GM12865 (cell line): ENCODE data around the gene FKBP1B.
A peak's percentile ranks its signal among the peaks of the same experiment; 100 is the strongest.

Experiments used
- DNase-seq: peaks from one replicate; pipeline ENCODE4 v3.0.0; 2010; ENCODE audit warnings: low read depth
- H3K4me3 ChIP-seq: 2 replicates; pipeline ENCODE4 v1.5.1; 2011; ENCODE audit warnings: mild to moderate bottlenecking, low read depth, low read length, control low read depth
- TF ChIP-seq, protein P1 (sequence below): IDR thresholded peaks from 2 replicates; pipeline ENCODE4 v1.5.1; 2011; ENCODE audit warnings: low read length, control low read depth, low read depth, inconsistent platforms; ENCODE audit not compliant: insufficient read depth; ENCODE audit errors: missing control alignments

FKBP1B gene

DNA sequence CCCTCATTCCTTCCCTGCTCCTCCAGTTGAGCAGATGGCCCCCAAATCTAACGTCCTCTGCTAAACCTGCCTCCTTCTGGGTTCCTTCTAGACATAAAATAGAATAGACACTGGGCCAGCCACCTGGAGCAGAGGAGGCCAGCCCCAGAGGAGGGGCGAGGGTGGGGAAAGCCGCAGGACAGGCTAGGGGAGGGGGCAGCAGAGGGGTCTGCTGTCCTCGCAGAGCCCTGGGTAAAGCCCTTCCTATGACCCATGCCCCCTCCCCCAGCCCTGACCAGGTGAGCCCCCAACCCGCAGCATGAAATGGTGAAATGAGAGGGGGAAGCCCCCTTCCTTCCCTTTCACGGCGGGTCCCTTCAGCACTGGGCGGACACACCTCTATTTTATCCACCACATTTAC is 31.8 kb upstream of the FKBP1B start:
- H3K4me3 ChIP-seq, result no peak overlapping the region
- no peak for DNase-seq
- TF ChIP-seq, protein P1, sequence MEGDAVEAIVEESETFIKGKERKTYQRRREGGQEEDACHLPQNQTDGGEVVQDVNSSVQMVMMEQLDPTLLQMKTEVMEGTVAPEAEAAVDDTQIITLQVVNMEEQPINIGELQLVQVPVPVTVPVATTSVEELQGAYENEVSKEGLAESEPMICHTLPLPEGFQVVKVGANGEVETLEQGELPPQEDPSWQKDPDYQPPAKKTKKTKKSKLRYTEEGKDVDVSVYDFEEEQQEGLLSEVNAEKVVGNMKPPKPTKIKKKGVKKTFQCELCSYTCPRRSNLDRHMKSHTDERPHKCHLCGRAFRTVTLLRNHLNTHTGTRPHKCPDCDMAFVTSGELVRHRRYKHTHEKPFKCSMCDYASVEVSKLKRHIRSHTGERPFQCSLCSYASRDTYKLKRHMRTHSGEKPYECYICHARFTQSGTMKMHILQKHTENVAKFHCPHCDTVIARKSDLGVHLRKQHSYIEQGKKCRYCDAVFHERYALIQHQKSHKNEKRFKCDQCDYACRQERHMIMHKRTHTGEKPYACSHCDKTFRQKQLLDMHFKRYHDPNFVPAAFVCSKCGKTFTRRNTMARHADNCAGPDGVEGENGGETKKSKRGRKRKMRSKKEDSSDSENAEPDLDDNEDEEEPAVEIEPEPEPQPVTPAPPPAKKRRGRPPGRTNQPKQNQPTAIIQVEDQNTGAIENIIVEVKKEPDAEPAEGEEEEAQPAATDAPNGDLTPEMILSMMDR, result no peak

DNA sequence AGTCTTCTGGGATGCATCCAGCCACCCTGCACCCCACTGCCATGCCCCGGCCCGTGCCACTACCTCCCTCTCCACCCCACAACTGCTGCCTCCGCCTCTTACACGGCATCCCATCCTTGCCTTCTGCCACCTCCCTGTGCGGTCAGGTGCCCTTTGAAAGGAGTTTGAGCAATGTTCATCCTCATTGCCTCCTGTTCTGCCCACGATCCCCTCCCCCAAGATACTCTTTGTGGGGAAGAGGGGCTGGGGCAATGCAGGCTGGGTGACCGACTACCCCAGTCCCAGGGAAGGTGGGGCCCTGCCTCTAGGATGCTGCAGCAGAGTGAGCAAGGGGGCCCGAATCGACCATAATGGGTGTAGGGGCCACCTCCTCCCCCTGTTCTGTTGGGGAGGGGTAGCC is 31.3 kb upstream of the FKBP1B start:
- no peak for DNase-seq
- H3K4me3 ChIP-seq, result no peak overlapping the region

DNA sequence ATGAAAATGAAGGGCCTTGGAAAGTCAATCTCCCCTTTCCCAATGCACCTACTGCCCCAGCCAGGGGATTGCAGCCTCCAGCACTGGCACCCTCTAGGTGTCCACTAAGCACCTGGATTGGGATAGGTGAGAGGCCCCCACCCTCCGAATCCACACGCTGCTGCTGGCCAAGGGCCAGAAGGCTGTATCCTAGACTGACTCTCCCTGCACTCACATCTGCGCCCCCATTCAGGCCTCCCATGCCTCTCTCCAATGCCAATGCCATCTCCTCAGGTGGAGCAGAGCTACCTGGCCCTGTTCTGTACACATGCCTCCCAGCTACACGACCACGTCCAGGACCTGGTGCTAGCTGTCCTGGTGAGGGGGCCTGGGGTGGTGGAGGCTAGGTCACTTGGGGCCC is 29.8 kb upstream of the FKBP1B start:
- no peak overlapping the region for H3K4me3 ChIP-seq
- DNase-seq, result no peak
- TF ChIP-seq, protein P1, result no peak

More for the DNA sequence above, 31.3 kb upstream of the FKBP1B start:
- TF ChIP-seq, protein P1, result no peak

DNA sequence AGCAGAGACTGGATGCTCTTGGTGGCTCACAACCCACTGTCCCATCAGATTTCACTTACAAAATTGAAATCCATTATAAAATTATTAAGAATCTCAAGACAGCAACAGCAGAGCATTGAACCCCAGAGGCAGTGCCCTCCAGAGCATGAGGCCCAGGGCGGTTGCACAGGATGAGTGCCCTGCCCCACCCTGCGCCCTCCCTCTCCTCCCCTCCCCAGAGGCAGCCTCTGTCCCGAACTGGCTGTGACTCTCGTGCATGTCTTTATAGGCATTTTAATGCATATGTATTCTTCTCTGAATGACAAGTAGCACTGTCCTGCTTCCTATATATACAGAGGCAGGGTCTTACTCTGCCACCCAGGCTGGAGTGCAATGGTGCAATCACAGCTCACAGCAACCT is 29.3 kb upstream of the FKBP1B start:
- no peak for DNase-seq
- TF ChIP-seq, protein P1, result no peak
- H3K4me3 ChIP-seq, result no peak overlapping the region

DNA sequence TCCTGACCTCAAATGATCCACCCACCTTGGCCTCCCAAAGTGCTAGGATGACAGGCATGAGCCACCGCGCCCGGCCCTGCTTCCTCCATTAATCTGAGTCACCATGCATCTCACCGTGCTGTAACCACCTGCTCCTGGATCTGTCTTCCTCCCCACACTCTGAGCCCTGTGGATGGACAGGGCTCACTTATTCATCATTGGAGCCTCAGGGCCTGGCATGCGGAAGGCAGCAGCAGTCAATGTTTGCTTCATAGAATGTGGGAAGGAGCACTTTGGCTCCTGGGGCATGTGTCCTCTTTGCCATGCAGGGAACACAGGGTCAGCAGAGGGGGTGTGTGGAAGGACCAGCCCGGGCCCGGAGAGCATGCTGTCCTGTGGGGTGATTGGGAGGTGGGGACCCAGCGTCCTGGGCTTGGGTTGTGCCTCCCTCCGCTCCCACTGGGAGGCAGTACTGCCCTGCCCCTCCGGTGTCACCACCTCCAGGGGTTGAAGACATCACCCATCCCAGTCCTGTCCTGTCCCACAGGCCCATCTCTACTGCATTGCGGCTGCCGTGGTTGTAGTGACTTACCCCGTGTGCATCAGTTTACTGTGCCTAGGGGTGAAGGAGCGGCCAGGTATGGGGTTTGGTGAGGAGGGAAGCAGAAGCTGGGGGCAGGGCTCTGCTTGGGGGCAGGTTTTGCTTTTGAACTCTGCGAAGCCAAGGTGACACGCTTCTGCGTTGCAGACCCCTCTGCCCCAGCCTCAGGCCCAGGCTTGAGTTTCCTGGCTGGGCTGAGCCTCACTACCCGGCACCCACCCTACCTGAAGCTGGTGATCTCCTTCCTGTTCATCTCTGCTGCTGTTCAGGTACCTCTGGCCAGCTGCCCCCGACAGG is 28.2 kb upstream of the FKBP1B start:
- TF ChIP-seq, protein P1, result peak; percentile 42
- no peak overlapping the region for H3K4me3 ChIP-seq
- peak; percentile 28 for DNase-seq

DNA sequence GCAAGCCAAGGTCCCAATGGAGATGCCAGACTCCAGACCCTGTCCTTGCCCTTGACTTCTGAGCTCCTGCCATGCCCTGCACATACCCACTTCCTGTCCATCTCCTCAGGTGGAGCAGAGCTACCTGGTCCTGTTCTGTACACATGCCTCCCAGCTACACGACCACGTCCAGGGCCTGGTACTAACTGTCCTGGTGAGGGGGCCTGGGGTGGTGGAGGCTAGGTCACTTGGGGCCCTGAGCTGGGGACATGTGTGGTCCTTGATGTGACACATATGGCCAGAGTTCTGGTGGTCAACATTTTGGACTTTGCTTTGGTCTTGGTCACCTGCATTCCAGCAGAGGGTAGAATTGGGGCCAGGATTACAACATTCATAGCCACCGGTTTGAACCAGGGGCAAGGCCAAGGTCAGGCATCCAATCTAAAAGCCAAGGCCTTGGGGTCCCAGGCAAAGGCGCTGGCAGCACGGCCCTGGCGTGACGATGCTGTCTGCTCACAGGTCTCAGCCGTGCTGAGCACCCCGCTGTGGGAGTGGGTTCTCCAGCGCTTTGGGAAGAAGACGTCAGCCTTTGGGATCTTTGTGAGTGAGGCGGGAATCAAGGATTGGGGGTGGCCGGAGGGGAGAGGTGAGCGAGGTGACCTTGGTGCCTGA is 27.1 kb upstream of the FKBP1B start:
- DNase-seq, result no peak
- TF ChIP-seq, protein P1, result no peak
- no peak overlapping the region for H3K4me3 ChIP-seq
